ENCODE data around the gene ELAPOR1. TPM values are rescaled to one million over a fixed set of nuclear protein-coding genes. Genes with fewer than 3 reads are reported as not detected.
A peak's percentile ranks its signal among the peaks of the same experiment; 100 is the strongest.

Gene ELAPOR1
- total RNA-seq, 4 donors from 2014 or later, result 0.08 to 18.8 (median 0.40) TPM; not detected in 1

DNA sequence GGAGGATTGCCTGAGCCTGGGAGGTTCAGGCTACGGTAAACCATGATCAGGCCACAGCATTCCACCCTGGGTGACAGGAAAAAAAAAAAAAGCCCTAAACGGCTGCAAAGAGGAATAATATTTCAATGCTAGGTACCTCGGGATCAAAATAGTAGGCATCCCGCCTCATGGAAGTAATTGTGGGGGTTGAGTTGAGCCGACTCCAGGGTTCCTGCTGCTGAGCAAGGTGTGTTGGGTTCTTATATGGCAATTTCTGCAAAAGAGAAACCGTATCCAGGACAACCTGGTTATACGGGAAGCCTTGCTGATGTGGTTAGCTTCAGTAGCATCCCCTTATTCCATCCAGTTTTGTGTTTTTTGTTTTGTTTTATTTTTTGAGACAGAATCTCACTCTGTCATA is 6.1 kb upstream of the ELAPOR1 start:
- ATAC-seq, result no peak
- Histone ChIP-seq H3K4me1 (peaks cover 0 to 8% (median 0%) of the 10 kb centered on the region in 3 donors), H3K27me3 (no peaks in the 10 kb centered on the region), H3K9me3 (no peaks in the 10 kb centered on the region), H3K27ac (no peak overlapping the region), H3K4me3 (no peak overlapping the region), H3K36me3 (peaks cover 0 to 4% of the 10 kb centered on the region in 2 donors)
- no peak for TF ChIP-seq EP300 (IDR thresholded peaks at IDR 0.05)
- TF ChIP-seq, protein P1, sequence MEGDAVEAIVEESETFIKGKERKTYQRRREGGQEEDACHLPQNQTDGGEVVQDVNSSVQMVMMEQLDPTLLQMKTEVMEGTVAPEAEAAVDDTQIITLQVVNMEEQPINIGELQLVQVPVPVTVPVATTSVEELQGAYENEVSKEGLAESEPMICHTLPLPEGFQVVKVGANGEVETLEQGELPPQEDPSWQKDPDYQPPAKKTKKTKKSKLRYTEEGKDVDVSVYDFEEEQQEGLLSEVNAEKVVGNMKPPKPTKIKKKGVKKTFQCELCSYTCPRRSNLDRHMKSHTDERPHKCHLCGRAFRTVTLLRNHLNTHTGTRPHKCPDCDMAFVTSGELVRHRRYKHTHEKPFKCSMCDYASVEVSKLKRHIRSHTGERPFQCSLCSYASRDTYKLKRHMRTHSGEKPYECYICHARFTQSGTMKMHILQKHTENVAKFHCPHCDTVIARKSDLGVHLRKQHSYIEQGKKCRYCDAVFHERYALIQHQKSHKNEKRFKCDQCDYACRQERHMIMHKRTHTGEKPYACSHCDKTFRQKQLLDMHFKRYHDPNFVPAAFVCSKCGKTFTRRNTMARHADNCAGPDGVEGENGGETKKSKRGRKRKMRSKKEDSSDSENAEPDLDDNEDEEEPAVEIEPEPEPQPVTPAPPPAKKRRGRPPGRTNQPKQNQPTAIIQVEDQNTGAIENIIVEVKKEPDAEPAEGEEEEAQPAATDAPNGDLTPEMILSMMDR (IDR thresholded peaks at IDR 0.05), result no peak
- 75 to 87% methylated on average over 7 of the region's 7 CpGs for WGBS, 2 donors (ENCODE audit: low coverage in 1 of 2)

DNA sequence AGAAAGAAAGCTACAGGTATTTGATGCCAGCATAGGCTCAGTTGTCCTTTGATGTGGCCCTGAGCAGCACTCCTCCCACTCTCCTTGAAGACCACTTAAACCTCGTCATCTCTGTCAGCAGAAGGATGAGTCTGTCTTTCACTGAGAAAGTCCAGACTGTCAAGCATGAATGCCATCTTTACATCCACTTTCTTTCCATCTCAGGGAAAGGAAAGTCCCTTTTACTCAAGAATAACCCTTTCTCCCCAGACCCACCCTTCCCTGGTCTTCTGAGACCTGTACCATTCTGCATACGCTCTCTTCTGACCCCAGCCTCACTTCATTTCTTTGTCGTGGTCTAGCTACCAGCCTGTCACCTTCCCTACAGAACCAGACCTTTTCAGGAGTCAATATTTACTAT is 4.0 kb upstream of the ELAPOR1 start:
- 62 to 80% methylated on average over 1 to 3 of the region's 3 CpGs for WGBS, 2 donors (ENCODE audit: low coverage in 1 of 2)
- ATAC-seq, result no peak
- Histone ChIP-seq H3K4me1 (peaks cover 0 to 25% (median 11%) of the 10 kb centered on the region in 3 donors), H3K9me3 (no peaks in the 10 kb centered on the region), H3K36me3 (no peaks in the 10 kb centered on the region), H3K27me3 (peaks cover 16% of the 10 kb centered on the region), H3K4me3 (no peak overlapping the region), H3K27ac (no peak overlapping the region)
- TF ChIP-seq EP300 (IDR thresholded peaks at IDR 0.05) (no peak), POLR2AphosphoS5 (IDR thresholded peaks at IDR 0.05) (no peak), POLR2A (IDR thresholded peaks at IDR 0.05) (no peak)
- TF ChIP-seq, protein P1 (IDR thresholded peaks at IDR 0.05), result no peak

DNA sequence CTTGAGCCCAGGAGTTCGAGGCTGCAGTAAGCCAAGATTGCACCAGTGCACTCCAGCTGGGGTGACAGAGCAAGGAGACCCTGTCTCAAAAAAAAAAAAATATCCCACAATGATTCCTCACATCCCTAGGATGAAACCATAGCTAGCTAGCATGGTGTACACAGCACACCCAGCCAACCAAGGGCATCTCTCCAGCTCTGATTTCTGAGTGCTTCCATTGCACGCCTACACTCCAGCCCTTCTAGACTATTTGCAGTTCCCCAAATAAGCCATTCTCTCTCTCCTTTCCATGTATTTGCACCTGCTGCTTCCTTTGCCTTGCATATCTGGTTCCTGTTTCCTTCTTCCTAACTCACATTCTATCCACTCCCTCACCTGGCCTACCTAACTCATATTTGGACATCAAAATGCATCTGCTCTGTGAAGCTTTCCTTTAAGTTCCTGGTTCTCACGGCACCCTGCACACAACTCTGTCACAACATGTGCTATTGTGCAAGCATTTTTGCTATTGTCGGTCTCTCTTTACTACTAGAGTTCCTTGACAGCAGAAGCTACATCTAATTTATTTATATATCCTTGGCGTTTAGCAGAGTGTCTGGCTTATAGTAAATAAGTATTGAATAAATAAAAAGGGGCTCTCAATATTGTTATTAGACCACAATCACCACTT is 2.4 kb upstream of the ELAPOR1 start:
- no peak for ATAC-seq
- H3K27ac ChIP-seq, result no peak overlapping the region
- 54 to 71% methylated on average over 4 to 5 of the region's 5 CpGs for whole genome bisulfite sequencing, 2 donors (ENCODE audit: low coverage in 1 of 2)
- peaks cover 31% of the 10 kb centered on the region for H3K27me3 ChIP-seq
- H3K4me3 ChIP-seq, result no peak overlapping the region
- no peaks in the 10 kb centered on the region for H3K9me3 ChIP-seq
- H3K4me1 ChIP-seq, result peaks cover 0 to 25% (median 11%) of the 10 kb centered on the region in 3 donors
- TF ChIP-seq POLR2AphosphoS5 (IDR thresholded peaks at IDR 0.05) (no peak), POLR2A (IDR thresholded peaks at IDR 0.05) (no peak), EP300 (IDR thresholded peaks at IDR 0.05) (no peak)
- TF ChIP-seq, protein P1 (IDR thresholded peaks at IDR 0.05), result no peak
- no peaks in the 10 kb centered on the region for H3K36me3 ChIP-seq

DNA sequence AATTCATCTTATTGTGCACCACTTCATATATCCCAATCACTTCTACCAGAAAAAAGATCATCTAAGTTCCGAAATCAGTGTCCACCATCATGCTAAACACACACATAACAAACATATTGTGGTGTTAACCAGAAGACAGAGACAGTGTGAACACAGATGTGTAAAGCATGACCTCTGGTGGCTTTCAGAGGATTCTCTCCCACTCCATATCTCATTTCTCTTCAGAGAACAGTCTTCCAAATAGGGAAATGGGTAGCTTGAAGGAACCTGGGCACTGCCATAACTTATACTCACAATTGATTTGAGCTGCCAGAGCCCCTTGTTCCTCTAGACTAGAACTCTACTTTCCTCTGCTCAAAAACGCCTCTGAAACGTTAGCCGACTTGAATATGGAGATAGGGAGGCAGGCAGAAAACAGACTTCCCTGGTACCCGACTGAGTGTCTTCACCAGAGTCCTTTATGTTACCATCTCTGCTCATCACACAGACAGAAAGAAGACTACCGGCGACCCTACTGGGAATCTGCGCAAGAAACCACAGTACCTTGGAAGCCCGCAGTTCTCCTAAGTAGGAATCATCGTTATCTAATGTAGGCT is 1.8 kb upstream of the ELAPOR1 start:
- H3K27me3 ChIP-seq, result peaks cover 37% of the 10 kb centered on the region
- no peaks in the 10 kb centered on the region for H3K9me3 ChIP-seq
- H3K27ac ChIP-seq, result peak overlapping the region in 2 of 4 donors; percentile 18 to 33
- peaks cover 0 to 25% (median 11%) of the 10 kb centered on the region in 3 donors for H3K4me1 ChIP-seq
- H3K4me3 ChIP-seq, result peak overlapping the region; percentile 17 to 47
- no peak for ATAC-seq
- TF ChIP-seq EP300 (IDR thresholded peaks at IDR 0.05) (no peak), POLR2A (IDR thresholded peaks at IDR 0.05) (no peak)
- TF ChIP-seq, protein P1 (IDR thresholded peaks at IDR 0.05), result peak in 1 of 4 experiments; percentile 18
- H3K36me3 ChIP-seq, result no peaks in the 10 kb centered on the region
- 28 to 51% methylated on average over 3 to 4 of the region's 10 CpGs for WGBS, 2 donors (ENCODE audit: low coverage in 1 of 2)

All from gastroesophageal sphincter (tissue), 4 donors.